Activated naive CD4-positive, alpha-beta T cell treated with anti-CD3 and anti-CD28 coated beads, Interleukin-2, amount 10 ng/mL, durations not matched to agents 7 days and 5 days (primary cell): ENCODE results near the gene CORO2B.

Source experiments
- CTCF ChIA-PET: fragments of 350-600 bp; sonication (Branson Sonifier 250); formaldehyde crosslinking; loops from one replicate; lab custom pipeline; 2021; ENCODE audit warnings: antibody characterized with exemption; lab: Charles Lee
- DNase-seq: peaks from one replicate; pipeline ENCODE4 v3.0.0-alpha.2; 2020
- H3K27ac Mint-ChIP-seq: one replicate; pipeline ENCODE4 v1.8.0; 2021; ENCODE audit warnings: mild to moderate bottlenecking, moderate library complexity, mixed read lengths
- H3K27me3 Mint-ChIP-seq: one replicate; pipeline ENCODE4 v1.8.0; 2021; ENCODE audit warnings: mild to moderate bottlenecking, mixed read lengths
- H3K36me3 Mint-ChIP-seq: one replicate; pipeline ENCODE4 v1.8.0; 2021; ENCODE audit warnings: mixed read lengths
- H3K4me1 Mint-ChIP-seq: one replicate; pipeline ENCODE4 v1.8.0; 2021; ENCODE audit warnings: mixed read lengths
- H3K4me3 Mint-ChIP-seq: one replicate; pipeline ENCODE4 v1.8.0; 2021; ENCODE audit warnings: mild to moderate bottlenecking, moderate library complexity, mixed read lengths
- H3K9me3 Mint-ChIP-seq: one replicate; pipeline ENCODE4 v1.8.0; 2021; ENCODE audit warnings: mixed read lengths

CORO2B gene

GRCh38 chr15:68634122-68634482 lies 55.3 kb downstream of the CORO2B start:
- no peaks in the 10 kb centered on the region for H3K4me1 Mint-ChIP-seq
- CTCF ChIA-PET, result no interaction called here
- no peaks in the 10 kb centered on the region for H3K9me3 Mint-ChIP-seq
- H3K27ac Mint-ChIP-seq, result no peak overlapping the region
- peaks cover 27% of the 10 kb centered on the region for H3K27me3 Mint-ChIP-seq
- no peak overlapping the region for H3K4me3 Mint-ChIP-seq
- H3K36me3 Mint-ChIP-seq, result no peaks in the 10 kb centered on the region
- DNase-seq, result no peak

GRCh38 chr15:68634531-68634930 lies 55.7 kb downstream of the CORO2B start:
- Mint-ChIP-seq H3K27me3 (peaks cover 23% of the 10 kb centered on the region), H3K9me3 (no peaks in the 10 kb centered on the region), H3K4me1 (no peaks in the 10 kb centered on the region), H3K4me3 (no peak overlapping the region), H3K27ac (no peak overlapping the region), H3K36me3 (no peaks in the 10 kb centered on the region)
- CTCF ChIA-PET, result no interaction called here
- no peak for DNase-seq

GRCh38 chr15:68635141-68635540 lies 56.3 kb downstream of the CORO2B start:
- H3K27me3 Mint-ChIP-seq, result peaks cover 17% of the 10 kb centered on the region
- H3K9me3 Mint-ChIP-seq, result no peaks in the 10 kb centered on the region
- no peaks in the 10 kb centered on the region for H3K4me1 Mint-ChIP-seq
- no peak overlapping the region for H3K4me3 Mint-ChIP-seq
- no peak for DNase-seq
- no peak overlapping the region for H3K27ac Mint-ChIP-seq
- H3K36me3 Mint-ChIP-seq, result no peaks in the 10 kb centered on the region
- CTCF ChIA-PET, result no interaction called here

GRCh38 chr15:68636256-68636655 lies 57.5 kb downstream of the CORO2B start:
- Mint-ChIP-seq H3K4me3 (no peak overlapping the region), H3K27ac (no peak overlapping the region)

GRCh38 chr15:68637767-68638404 lies 59.1 kb downstream of the CORO2B start:
- no peaks in the 10 kb centered on the region for H3K36me3 Mint-ChIP-seq
- no peaks in the 10 kb centered on the region for H3K4me1 Mint-ChIP-seq
- H3K4me3 Mint-ChIP-seq, result no peak overlapping the region
- H3K27me3 Mint-ChIP-seq, result peaks cover 8% of the 10 kb centered on the region
- H3K27ac Mint-ChIP-seq, result no peak overlapping the region
- no peak for DNase-seq
- CTCF ChIA-PET, result interaction anchor here (1.3 kb wide), 1 partner anchor 36 kb away, joined by 3 read pairs; no protein-coding TSS in a partner anchor
- H3K9me3 Mint-ChIP-seq, result no peaks in the 10 kb centered on the region

More at GRCh38 chr15:68636256-68636655, 57.5 kb downstream of the CORO2B start:
- no peaks in the 10 kb centered on the region for H3K9me3 Mint-ChIP-seq
- CTCF ChIA-PET, result no interaction called here
- H3K4me1 Mint-ChIP-seq, result no peaks in the 10 kb centered on the region
- DNase-seq, result no peak
- H3K36me3 Mint-ChIP-seq, result no peaks in the 10 kb centered on the region
- H3K27me3 Mint-ChIP-seq, result peaks cover 8% of the 10 kb centered on the region

GRCh38 chr15:68638953-68639515 lies 60.2 kb downstream of the CORO2B start:
- Mint-ChIP-seq H3K27ac (no peak overlapping the region), H3K27me3 (peaks cover 8% of the 10 kb centered on the region), H3K36me3 (no peaks in the 10 kb centered on the region), H3K4me1 (no peaks in the 10 kb centered on the region), H3K4me3 (no peak overlapping the region), H3K9me3 (no peaks in the 10 kb centered on the region)
- CTCF ChIA-PET, result interaction anchor here (1.3 kb wide), 1 partner anchor 35 kb away, joined by 3 read pairs; no protein-coding TSS in a partner anchor
- DNase-seq, result no peak

GRCh38 chr15:68639926-68640600 lies 61.3 kb downstream of the CORO2B start:
- Mint-ChIP-seq H3K36me3 (no peaks in the 10 kb centered on the region), H3K4me1 (no peaks in the 10 kb centered on the region), H3K27ac (no peak overlapping the region), H3K4me3 (no peak overlapping the region), H3K9me3 (no peaks in the 10 kb centered on the region), H3K27me3 (peaks cover 13% of the 10 kb centered on the region)
- CTCF ChIA-PET, result interaction anchor here (0.7 kb wide), 1 partner anchor 28 kb away, joined by 3 read pairs; no protein-coding TSS in a partner anchor
- no peak for DNase-seq

GRCh38 chr15:68640791-68641331 lies 62.1 kb downstream of the CORO2B start:
- no peak for DNase-seq
- Mint-ChIP-seq H3K36me3 (no peaks in the 10 kb centered on the region), H3K4me3 (no peak overlapping the region), H3K9me3 (no peaks in the 10 kb centered on the region), H3K27ac (no peak overlapping the region), H3K4me1 (no peaks in the 10 kb centered on the region), H3K27me3 (peaks cover 18% of the 10 kb centered on the region)
- CTCF ChIA-PET, result interaction anchor here (0.7 kb wide), 1 partner anchor 28 kb away, joined by 3 read pairs; no protein-coding TSS in a partner anchor

- no peak overlapping the region for H3K27ac Mint-ChIP-seq
- H3K4me1 Mint-ChIP-seq, result no peaks in the 10 kb centered on the region
- CTCF ChIA-PET, result interaction anchor here (0.6 kb wide), 1 partner anchor 16 kb away, joined by 4 read pairs; no protein-coding TSS in a partner anchor
- H3K27me3 Mint-ChIP-seq, result peaks cover 16% of the 10 kb centered on the region
- no peaks in the 10 kb centered on the region for H3K9me3 Mint-ChIP-seq
- no peak for DNase-seq
- H3K4me3 Mint-ChIP-seq, result no peak overlapping the region
- H3K36me3 Mint-ChIP-seq, result no peaks in the 10 kb centered on the region
Measured at GRCh38 chr15:68641376-68641775, 62.6 kb downstream of the CORO2B start.

GRCh38 chr15:68642491-68642845 lies 63.7 kb downstream of the CORO2B start:
- H3K4me1 Mint-ChIP-seq, result no peaks in the 10 kb centered on the region

GRCh38 chr15:68643216-68643830 lies 64.5 kb downstream of the CORO2B start:
- no peaks in the 10 kb centered on the region for H3K9me3 Mint-ChIP-seq
- no peaks in the 10 kb centered on the region for H3K4me1 Mint-ChIP-seq
- no peak overlapping the region for H3K4me3 Mint-ChIP-seq
- DNase-seq, result no peak
- H3K36me3 Mint-ChIP-seq, result no peaks in the 10 kb centered on the region
- CTCF ChIA-PET, result interaction anchor here (1.2 kb wide), 1 partner anchor 83 kb away, joined by 3 read pairs; no protein-coding TSS in a partner anchor
- peaks cover 17% of the 10 kb centered on the region for H3K27me3 Mint-ChIP-seq
- H3K27ac Mint-ChIP-seq, result no peak overlapping the region

More at GRCh38 chr15:68642491-68642845, 63.7 kb downstream of the CORO2B start:
- Mint-ChIP-seq H3K9me3 (no peaks in the 10 kb centered on the region), H3K27ac (no peak overlapping the region), H3K27me3 (peaks cover 17% of the 10 kb centered on the region), H3K4me3 (no peak overlapping the region), H3K36me3 (no peaks in the 10 kb centered on the region)
- CTCF ChIA-PET, result interaction anchor here (1.2 kb wide), 1 partner anchor 82 kb away, joined by 3 read pairs; no protein-coding TSS in a partner anchor
- no peak for DNase-seq

- Mint-ChIP-seq H3K36me3 (no peaks in the 10 kb centered on the region), H3K4me3 (no peak overlapping the region), H3K4me1 (no peaks in the 10 kb centered on the region), H3K27ac (no peak overlapping the region), H3K27me3 (peaks cover 12% of the 10 kb centered on the region), H3K9me3 (no peaks in the 10 kb centered on the region)
- DNase-seq, result no peak
- CTCF ChIA-PET, result interaction anchor here (1.3 kb wide), 1 partner anchor 94 kb away, joined by 3 read pairs; no protein-coding TSS in a partner anchor
Measured at GRCh38 chr15:68644083-68644904, 65.5 kb downstream of the CORO2B start.

GRCh38 chr15:68644996-68645395 lies 66.2 kb downstream of the CORO2B start:
- Mint-ChIP-seq H3K4me1 (no peaks in the 10 kb centered on the region), H3K4me3 (no peak overlapping the region), H3K27ac (no peak overlapping the region), H3K9me3 (no peaks in the 10 kb centered on the region), H3K27me3 (peaks cover 12% of the 10 kb centered on the region), H3K36me3 (no peaks in the 10 kb centered on the region)
- CTCF ChIA-PET, result interaction anchor here (1.1 to 1.3 kb wide), 2 partner anchors 86 to 95 kb away, joined by 3 read pairs; no protein-coding TSS in a partner anchor
- no peak for DNase-seq
